Panc1 (cell line): ENCODE measurements around the gene SV2C.

Experiments used
- CTCF ChIP-seq: fragments of 450-650 bp; IDR thresholded peaks from 2 replicates; pipeline ENCODE4 v1.5.1; 2017; ENCODE audit warnings: mild to moderate bottlenecking
- TCF7L2 ChIP-seq: IDR thresholded peaks from 2 replicates; pipeline ENCODE4 v1.6.1; 2011; ENCODE audit warnings: mild to moderate bottlenecking, low read depth, low read length, inconsistent platforms

GRCh38 chr5:76257225-76257833 is 174.1 kb downstream of the SV2C start:
- TF ChIP-seq TCF7L2: no peak
- TF ChIP-seq CTCF: no peak
